NCI-H146 treated with DMSO at 0.1 percent for 48 hours (cell line): ENCODE results near the gene ZNF440.
"Not testable (repeated sequence)": the region's sequence is repeated elsewhere in the genome, so short reads cannot be mapped to it uniquely, and the experiment has no call there.

ENCODE experiments used
- DNase-seq: peaks from one replicate; lab custom pipeline; 2025; ENCODE audit not compliant: unreplicated experiment; lab: John Stamatoyannopoulos, UW

The ZNF440 gene

DNA sequence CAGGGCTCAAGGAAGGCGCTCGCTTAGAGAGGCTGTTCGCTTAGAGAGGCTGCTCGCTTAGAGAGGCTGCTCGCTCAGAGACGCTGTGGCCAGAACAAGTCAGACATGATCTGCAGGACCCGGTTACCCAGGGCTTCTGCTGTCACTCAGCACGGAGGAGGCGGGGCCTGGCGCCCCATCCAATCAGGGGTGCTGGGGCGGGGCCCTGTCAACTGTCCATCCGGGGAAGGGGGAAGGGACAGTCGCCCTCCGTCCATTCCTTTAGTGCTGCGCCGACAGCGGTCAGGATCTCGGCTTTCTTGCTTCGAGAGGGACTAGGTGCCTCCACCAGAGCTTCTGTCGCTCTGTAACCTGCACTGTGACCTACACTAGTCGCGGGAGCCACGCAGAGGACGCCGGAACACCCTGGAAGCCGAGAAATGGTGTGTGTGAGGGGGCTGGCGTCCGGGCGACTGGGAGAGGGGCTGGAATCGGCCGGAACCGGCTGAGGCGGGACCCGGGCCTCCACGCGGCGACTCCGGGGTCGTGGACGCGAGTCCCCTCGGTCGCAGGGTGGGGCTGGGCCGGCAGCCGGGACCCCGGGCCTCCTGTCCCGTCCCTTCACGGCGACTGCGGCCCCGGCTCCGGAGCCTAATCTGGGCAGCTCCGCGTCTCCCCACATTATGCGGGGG, at the start of gene ZNF440:
Gene ZNF440, plus strand, starts transcription at position 245 of the 671 bp plus-strand sequence. Its CDS starts 175 bp downstream, at position 420.
- peak; percentile 96 for DNase-seq

DNA sequence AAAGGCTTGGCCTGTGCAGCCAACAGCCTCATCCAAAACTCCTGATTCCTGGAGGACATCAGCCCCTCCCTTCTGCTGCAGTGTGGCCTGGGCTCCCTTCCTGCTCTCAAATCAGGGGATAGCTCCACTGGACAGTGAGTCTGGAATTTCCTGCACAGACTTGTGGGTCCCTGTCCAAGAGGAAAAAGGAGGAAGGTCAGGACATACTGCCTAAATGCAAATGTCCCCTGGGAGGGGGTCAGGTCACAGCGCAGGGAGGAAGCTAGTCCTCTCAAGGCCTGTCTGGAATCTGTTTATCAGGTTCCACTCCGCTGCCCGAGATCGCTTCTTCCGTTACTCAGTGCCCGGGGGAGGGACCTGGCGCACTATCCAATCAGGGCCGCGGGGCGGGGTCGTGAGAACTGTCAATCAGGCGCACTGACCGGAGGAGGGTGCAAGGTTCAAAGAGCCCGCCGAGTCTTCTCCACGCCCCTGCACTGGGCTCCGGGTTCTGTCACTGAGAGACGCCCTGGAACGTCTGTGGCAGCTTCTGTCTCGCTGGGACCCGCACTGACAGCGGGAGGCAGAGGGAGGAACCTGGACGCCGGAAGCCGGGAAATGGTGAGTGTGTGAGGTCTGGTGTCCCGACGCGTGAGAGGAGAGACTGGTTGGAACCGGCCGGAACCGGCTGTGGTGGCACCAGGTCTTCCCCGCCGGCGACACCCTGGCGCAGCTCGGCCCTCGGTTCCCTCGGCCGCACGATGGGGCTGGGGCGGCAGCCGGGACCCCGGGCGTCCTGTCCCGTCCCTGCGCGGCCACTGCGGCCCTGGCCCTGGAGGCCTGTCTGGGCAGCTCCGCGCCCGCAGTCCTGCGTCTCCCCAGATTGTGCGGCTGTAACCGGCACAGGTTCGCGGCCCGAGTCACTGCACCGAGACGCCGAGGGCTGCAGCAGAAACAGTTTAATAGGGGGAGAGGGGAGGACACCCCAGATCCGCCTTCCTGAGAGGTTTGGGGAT, 47.2 kb upstream of the ZNF440 start, which contains the start of gene ZNF441:
Gene ZNF441, plus strand, starts transcription at position 404 of the 995 bp plus-strand sequence. Its CDS starts 194 bp downstream, at position 598.
- peak; percentile 95 for DNase-seq

DNA sequence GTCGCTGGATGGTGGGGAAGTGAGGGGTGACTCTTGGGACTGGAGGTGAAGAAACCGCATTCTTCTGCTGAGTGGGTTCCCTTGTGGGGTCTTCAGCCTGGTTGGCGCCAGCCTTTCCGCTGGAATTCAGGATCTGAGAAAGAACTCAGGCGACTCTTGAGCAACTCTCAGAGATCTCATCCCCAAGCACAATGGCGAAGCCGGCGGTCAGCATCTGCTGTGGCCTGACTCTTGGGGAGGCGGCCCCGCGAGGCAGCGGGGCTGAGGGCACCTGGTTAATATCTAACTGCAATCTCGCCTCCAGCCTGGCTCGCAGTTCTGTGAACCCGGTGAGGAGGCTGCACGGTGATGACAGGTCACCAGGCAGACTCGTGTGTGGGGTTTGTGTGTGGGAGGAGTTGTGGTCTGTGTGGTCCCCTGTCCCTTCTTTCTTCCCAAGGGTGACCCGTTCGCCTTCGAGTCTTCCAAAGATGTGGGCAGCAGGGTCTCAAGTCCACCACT, 46.4 kb upstream of the ZNF440 start:
- DNase-seq, result no peak

DNA sequence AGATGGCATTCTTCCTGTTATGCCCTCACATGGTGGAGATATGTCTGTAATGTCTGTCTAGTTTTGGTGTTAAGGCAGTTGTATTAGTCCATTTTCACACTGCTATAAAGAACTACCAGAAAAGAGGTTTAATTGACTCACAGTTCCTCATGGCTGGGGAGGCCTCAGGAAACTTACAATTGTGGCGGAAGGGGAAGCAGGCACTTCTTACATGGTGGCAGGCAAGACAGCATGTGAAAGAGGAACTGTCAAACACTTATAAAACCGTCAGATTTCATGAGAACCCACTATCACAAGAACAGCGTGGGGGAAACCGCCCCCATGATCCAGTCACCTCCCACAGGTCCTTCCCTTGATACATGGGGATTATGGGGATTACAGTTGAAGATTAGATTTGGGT, 44.1 kb upstream of the ZNF440 start:
- no peak for DNase-seq

DNA sequence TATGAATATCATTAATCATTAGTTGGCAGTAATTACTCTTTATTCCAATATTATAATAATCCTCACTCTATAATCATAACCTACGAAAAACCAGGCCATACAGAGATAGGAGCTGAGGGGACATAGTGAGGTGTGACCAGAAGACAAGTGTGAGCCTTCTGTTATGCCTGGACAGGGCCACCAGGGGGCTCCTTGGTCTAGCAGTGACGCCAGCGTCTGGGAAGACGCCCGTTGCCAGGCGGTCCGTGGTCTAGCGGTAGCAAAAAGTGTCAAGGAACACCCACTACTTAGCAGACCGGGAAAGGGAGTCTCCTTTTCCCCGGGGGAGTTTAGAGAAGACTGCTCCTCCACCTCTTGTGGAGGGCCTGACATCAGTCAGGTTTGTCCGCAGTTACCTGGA, 42.6 kb upstream of the ZNF440 start:
- DNase-seq, result not testable (repeated sequence)

DNA sequence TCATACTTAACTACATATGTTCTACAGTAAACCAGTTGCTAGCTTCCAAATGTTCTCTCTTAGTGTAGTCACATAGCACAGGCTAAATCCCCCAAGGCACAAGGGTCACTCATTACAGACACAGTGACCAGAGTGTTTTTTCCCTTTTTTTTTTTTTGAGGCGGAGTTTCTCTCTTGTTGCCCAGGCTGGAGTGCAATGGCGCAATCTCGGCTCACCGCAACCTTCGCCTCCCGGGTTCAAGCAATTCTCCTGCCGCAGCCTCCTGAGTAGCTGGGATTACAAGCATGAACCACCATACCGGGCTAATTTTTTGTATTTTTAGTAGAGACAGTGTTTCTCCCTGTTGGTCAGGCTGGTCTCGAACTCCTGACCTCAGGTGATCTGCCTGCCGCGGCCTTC, 37.4 kb upstream of the ZNF440 start:
- DNase-seq, result not testable (repeated sequence)

DNA sequence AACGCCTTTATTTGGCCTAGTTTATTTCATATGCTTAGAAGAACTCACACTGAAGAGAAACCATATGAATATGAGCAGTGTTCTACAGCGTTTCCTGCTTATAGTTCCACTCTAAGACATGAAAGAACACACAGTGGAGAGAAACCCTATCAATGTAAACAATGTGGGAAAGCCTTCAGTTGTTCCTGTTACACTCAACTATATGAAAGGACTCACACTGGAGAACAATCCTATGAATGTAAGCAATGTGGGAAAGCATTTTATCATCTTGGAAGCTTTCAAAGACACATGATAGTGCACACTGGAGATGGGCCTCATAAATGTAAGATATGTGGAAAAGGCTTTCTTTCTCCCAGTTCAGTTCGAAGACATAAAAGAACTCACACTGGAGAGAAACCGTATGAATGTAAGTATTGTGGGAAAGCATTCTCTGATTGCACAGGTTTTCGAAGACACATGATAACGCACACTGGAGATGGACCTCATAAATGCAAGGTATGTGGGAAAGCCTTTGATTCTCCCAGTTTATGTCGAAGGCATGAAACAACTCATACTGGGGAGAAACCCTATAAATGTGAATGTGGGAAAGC, 33.5 kb upstream of the ZNF440 start:
- DNase-seq, result no peak

DNA sequence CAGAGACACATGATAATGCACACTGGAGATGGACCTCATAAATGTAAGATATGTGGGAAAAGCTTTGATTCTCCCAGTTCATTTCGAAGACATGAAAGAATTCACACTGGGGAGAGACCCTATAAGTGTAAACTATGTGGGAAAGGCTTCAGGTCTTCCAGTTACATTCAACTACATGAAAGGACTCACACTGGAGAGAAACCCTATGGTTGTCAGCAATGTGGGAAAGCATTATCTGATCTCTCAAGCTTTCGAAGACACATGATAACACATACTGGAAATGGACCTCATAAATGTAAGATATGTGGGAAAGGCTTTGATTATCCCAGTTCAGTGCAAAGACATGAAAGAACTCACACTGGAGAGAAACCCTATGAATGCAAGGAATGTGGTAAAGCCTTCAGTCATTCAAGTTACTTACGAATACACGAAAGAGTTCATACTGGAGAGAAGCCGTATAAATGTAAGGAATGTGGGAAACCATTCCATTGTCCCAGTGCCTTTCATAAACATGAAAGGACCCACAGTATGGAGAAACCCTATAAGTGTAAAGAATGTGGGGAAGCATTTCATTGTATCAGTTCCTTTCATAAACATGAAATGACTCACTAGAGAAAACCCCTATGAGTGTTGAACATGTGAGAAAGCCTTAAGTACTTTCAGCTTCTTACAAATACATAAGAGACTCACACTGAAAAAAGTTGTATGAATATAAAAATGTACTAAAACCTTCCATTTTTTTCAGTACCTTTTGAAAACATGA, 32.6 kb upstream of the ZNF440 start:
- DNase-seq, result no peak

DNA sequence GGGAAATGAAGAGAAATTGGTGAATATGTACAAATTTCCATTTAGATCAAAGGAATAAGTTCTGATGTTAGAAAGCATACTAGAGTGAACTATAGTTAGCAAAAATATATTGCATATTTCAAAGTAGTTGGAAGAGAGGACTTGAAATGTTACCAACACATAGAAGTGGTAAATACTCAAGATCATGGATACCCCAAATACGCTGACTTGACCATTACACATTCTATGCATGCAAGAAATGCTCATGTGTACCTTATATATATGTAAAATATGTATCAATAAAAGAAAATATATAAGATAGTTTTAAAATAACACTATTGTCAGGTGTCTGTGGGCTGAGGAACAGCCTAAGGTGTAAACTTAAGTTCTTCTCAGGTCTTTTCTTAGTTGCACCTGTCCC, 30.3 kb upstream of the ZNF440 start:
- DNase-seq, result no peak

DNA sequence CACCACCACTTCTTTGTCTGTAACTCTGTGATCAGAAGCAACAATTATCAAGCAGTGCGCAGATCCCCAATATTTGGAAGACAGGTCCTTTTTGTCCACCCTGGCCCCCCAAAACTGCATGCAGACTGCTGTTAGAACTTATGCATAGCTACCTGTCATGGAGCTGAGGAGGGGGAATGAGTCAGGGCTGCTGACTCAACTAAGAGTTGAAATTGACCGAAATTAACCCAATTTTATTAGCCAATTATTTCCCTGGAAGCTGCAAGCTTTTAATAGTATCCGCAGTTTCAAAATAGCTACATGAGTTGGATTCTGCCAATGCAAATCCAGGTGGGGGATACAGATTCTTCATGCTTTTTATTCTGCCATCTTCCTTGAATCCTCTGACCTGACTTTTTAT, 29.7 kb upstream of the ZNF440 start:
- DNase-seq, result no peak

DNA sequence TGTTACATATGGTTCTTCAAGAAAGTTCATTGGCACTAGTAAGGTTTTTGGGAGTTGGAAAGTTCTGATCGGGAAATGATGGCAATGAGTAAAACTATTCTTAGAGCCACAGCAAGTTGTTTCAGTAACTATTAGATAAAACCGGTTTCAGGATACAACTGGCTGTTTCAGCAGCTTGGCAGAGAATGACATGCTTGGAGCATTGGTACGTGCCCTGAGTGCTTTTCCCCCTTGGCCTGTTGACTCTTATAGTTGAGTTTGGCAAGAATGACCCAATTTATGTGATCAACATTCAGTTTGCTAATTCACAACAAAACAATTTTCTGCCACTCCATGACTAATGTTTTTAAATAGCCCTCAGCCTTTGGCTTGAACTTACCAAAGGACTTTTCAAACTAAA, 26.5 kb upstream of the ZNF440 start:
- no peak for DNase-seq

DNA sequence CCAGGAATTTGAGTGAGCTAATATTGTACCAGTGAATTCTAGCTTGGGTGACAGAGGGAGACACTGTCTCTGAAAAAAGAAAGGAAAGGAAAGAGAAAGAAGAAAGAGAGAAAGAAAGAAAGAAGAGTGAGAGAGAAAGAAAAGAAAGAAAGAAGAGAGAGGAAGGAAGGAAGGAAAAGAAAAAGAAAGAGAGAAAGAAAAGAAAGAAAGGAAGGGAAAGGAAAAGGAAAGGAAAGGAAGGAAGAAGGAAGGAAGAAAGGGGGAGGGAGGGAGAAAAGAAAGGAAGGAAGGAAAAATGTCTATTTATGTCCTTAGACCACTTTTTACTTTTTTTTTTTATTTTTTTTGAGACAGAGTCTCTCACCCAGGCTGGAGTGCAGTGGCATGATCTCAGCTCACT, 21.1 kb upstream of the ZNF440 start:
- no peak for DNase-seq

DNA sequence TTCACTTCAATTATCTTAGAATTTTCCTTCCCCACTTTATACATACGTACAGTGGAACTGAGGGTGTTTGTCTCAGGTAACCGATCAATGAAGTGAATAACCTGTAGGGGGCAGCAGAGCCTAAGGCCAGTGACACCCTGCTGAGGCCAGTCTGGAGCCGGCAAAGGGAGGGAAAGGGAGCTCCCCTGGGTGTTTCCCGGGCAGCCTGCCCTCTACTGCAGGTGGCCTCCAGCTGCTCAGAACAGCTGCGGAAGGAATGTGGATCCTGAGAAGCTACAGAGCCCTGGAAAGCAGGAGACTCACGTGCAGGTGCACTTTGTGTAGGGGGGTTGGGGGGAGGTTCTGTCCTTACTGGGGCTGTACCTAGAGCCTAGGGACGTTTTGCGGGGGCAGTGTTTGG, 16.6 kb upstream of the ZNF440 start:
- DNase-seq, result peak; percentile 96

DNA sequence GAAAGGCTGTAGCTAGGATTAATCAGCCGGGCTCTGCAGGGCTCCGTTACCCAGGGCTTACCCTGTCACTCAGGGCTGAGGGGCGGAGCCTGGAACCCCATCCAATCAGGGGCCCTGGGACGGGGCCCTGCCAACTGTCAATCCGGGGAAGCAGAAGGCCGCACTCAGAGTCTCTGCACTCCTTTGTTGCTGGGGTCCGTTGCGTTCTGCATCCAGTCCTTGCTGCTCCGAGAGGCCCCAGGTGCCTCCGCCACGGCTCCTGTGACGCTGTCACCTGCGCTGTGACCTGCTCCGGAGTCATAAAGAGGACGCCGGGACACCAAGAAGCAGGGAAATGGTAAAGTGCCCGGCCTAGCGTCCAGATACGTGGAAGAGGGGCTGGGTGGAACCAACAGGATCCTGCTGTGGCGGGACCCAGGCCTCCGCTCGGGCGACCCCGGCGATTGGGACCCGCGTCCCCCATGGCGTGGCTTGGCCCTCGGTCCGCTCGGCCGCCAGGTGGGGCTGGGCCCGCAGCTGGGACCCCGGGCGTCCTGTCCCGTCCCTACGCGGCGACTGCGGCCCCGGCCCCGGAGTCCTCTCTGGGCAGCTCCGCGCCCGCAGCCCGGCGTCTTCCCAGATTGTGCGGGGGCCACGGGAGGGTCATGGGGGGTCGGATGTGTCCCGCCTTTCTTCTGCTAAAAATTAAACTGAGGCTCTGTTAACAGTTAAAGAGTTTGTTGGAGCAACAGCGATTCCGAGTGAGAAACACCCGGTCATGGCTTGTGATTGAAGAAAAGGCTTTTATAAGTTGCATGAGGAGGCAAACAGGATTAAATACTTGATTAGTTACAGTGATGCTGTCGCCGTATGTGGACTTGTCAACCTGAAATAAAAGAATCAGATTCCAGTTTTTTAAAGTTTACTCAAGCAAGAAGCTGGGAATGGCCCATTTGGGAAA, 15.4 kb upstream of the ZNF440 start, which contains the start of gene ZNF491:
Gene ZNF491, plus strand, starts transcription at position 133 of the 940 bp plus-strand sequence. CDS start 7,431 bp downstream, outside the sequence.
- peak; percentile 96 for DNase-seq

DNA sequence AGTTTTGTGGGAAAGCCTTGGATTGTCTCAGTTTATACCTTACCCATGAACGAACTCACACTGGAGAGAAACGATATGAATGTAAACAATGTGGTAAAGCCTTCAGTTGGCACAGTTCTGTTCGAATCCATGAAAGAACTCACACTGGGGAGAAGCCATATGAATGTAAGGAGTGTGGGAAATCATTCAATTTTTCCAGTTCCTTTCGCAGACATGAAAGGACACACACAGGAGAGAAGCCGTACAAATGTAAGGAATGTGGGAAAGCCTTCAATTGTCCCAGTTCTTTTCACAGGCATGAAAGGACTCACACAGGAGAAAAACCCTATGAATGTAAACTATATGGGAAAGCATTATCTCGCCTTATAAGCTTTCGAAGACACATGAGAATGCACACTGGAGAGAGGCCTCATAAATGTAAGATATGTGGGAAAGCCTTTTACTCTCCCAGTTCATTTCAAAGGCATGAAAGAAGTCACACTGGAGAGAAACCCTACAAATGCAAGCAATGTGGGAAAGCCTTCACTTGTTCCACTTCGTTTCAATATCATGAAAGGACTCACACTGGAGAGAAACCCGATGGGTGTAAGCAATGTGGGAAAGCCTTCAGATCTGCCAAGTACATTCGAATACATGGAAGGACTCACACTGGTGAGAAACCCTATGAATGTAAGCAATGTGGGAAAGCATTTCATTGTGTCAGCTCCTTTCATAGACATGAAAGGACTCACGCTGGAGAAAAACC, 7.5 kb upstream of the ZNF440 start:
- DNase-seq, result no peak

DNA sequence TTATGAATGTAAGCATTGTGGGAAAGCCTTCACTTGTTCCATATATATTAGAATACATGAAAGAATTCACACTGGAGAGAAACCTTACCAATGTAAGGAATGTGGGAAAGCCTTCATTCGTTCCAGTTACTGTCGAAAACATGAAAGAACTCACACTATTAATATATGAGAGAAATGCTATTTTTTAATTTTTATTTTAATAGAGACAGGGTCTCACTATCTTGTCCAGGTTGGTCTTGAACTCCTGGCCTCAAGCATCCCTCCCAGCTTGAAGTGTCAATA, 7.0 kb upstream of the ZNF440 start:
- no peak for DNase-seq

DNA sequence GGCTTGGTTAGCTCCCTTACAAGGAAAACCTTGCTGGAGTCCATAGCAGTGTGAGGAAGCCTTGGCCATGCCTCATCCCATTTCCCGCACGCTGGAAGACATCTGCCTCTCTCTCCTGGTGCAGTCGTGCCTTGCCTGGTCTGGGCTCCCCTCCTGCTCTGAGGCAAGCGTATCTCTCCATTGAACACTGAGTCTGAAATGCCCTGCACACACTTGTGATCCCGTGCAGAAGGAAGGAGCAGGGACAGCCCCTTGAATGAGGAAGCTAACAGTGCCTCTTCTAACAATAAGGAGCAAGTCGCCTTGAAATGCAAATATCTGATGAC, 407 bp upstream of the ZNF440 start:
- DNase-seq, result no peak

DNA sequence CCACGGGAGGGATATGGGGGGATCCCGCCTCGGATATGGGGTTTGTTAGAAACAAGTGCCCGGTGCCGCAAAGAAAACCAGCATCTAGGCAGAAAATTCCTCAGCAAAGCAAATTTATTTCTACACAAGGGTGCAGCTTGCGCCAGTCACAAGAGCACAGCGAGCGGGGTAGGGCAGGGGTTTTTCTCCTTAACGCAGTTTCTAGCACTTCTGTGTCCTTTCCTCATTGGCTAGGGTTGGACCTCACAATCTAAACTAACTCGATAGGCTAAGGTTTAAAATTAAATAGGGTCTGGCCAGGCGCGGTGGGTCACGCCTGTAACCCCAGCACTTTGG, 595 bp downstream of the ZNF440 start:
- DNase-seq, result peak; percentile 31

DNA sequence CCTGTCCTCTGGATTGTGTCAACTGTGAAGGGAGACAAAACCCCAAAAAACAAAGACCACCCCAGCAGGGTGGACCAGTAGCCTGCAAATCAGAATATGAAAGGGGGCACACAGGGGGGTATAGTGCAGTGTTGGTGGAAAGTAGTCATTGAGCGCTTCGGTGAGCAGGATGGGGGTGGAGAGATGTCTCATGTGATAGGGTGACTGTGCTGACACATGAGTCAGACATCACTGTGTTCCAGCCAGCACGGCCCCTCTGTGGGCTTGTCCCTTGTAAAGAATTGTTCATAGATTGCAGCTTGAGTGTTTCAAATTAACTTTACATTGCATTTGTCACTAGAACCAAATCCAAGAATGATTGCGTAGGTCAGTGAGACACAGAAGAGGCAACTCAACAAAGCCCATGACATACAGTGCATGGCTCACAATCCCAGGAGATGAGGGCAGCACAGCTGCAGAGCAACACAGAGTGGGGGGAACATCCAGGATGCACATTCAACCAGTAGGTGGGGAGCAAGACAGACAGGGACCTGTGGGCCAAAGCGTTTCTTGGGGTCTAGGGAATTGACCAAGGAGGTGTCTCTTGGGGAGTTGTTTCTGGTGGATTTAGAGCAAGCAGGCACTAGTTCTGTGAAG, 7.5 kb downstream of the ZNF440 start:
- DNase-seq, result no peak
